Calu3 (cell line): ENCODE data around the gene MTHFD1. TPM values are rescaled to one million over a fixed set of nuclear protein-coding genes. Genes with fewer than 3 reads are reported as not detected.

ENCODE experiments used
- BruUV-seq: library from RNA; stranded (reverse); fragments of 400-500 nt; replicated peaks from 2 replicates; lab custom pipeline; 2021; lab: Mats Ljungman, UMichigan
- CTCF ChIA-PET: fragments of 300-600 bp; sonication (Branson Sonifier 250); formaldehyde crosslinking; loops from one replicate; lab custom pipeline; 2022; ENCODE audit warnings: antibody characterized with exemption; lab: Charles Lee
- DNase-seq: peaks from one replicate; pipeline ENCODE4 v3.0.0; 2022
- H3K27ac Mint-ChIP-seq: one replicate; pipeline ENCODE4 v1.8.0; 2022; ENCODE audit warnings: mixed read lengths; ENCODE audit not compliant: unreplicated experiment
- H3K27me3 Mint-ChIP-seq: one replicate; pipeline ENCODE4 v1.8.0; 2022; ENCODE audit warnings: mixed read lengths; ENCODE audit not compliant: unreplicated experiment
- H3K36me3 Mint-ChIP-seq: one replicate; pipeline ENCODE4 v1.8.0; 2022; ENCODE audit warnings: mild to moderate bottlenecking, moderate library complexity, mixed read lengths; ENCODE audit not compliant: insufficient read depth, unreplicated experiment
- H3K4me1 Mint-ChIP-seq: one replicate; pipeline ENCODE4 v1.8.0; 2022; ENCODE audit warnings: mild to moderate bottlenecking, low read depth, mixed read lengths; ENCODE audit not compliant: unreplicated experiment
- H3K4me3 Mint-ChIP-seq: one replicate; pipeline ENCODE4 v1.8.0; 2022; ENCODE audit warnings: mild to moderate bottlenecking, low read depth, moderate library complexity, mixed read lengths; ENCODE audit not compliant: unreplicated experiment
- H3K9me3 Mint-ChIP-seq: one replicate; pipeline ENCODE4 v1.8.0; 2022; ENCODE audit warnings: low read depth, mixed read lengths; ENCODE audit not compliant: unreplicated experiment
- intact Hi-C: fragments of 100-400 bp; cut with micrococcal nuclease; formaldehyde crosslinking; loops from one replicate; pipeline ENCODE4 v1.10.0; 2022; ENCODE audit not compliant: unreplicated experiment
- total RNA-seq: library from RNA; stranded (reverse); gene quantifications from 2 replicates; pipeline ENCODE4 v1.2.3, GENCODE V29; 2022
- TF ChIP-seq, protein P1 (sequence below): fragments of 200-600 bp; IDR thresholded peaks from one replicate; pipeline ENCODE4 v1.8.0; 2022; ENCODE audit warnings: antibody characterized with exemption; ENCODE audit not compliant: unreplicated experiment

The MTHFD1 gene
- total RNA-seq, 1 experiment from 2014 or later = 164 TPM

DNA sequence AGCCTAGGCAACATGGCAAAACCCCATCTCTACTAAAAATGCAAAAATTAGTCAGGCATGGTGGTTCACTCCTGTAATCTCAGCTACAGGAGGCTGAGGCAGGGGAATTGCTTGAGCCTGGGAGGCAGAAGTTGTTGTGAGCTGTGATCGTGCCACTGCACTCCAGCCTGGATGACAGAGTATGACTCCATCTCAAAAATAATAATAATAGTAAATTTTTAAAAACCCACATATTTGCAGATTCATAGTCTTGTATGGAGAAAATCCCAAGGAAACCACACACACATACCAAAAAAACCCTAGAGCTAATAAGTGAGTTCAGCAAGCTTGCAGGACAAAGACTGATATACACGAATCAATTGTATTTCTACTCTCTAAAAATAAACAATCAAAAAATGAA, 19.0 kb upstream of the MTHFD1 start:
- Mint-ChIP-seq H3K36me3 (no peaks in the 10 kb centered on the region), H3K4me3 (no peak overlapping the region), H3K27me3 (no peaks in the 10 kb centered on the region), H3K27ac (no peak overlapping the region), H3K4me1 (no peaks in the 10 kb centered on the region), H3K9me3 (no peaks in the 10 kb centered on the region)
- DNase-seq = no peak
- intact Hi-C loops = no loop called here
- no TSS peak for BruUV-seq
- TF ChIP-seq, protein P1, sequence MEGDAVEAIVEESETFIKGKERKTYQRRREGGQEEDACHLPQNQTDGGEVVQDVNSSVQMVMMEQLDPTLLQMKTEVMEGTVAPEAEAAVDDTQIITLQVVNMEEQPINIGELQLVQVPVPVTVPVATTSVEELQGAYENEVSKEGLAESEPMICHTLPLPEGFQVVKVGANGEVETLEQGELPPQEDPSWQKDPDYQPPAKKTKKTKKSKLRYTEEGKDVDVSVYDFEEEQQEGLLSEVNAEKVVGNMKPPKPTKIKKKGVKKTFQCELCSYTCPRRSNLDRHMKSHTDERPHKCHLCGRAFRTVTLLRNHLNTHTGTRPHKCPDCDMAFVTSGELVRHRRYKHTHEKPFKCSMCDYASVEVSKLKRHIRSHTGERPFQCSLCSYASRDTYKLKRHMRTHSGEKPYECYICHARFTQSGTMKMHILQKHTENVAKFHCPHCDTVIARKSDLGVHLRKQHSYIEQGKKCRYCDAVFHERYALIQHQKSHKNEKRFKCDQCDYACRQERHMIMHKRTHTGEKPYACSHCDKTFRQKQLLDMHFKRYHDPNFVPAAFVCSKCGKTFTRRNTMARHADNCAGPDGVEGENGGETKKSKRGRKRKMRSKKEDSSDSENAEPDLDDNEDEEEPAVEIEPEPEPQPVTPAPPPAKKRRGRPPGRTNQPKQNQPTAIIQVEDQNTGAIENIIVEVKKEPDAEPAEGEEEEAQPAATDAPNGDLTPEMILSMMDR = no peak
- CTCF ChIA-PET = no interaction called here

DNA sequence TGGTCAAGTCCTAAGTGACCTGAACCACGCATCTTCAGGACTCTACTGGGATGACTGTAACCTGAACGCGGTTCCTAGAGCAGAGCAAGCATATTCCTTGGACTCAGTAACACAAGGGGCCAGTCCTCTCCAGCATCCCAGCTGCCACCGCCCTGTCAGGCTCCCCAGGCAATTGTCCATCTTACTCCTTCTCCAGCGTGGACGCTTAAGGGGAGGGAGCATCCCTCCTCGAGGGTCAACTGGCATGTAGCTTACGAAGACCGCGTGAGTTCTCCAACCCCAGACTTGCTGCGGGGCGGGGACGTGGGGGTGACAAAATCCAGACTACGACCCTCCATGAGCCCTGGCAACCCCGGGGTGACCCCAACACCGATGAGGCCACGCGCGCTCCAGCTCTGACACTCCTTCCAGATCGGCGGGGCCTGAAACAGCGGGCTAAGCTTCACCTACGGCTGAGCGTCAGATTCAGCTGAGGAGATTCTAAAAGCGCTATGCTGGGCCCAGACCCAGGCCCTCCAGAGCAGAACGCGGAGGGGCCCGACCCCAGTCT, 846 bp upstream of the MTHFD1 start:
- Mint-ChIP-seq H3K4me1 (peaks cover 16% of the 10 kb centered on the region), H3K36me3 (peaks cover 39% of the 10 kb centered on the region), H3K27me3 (no peaks in the 10 kb centered on the region), H3K9me3 (no peaks in the 10 kb centered on the region), H3K4me3 (peak overlapping the region; percentile 85), H3K27ac (peak overlapping the region; percentile 77)
- peak; percentile 20 for DNase-seq
- intact Hi-C loops = no loop called here
- BruUV-seq = TSS peak; percentile 83
- TF ChIP-seq, protein P1 = no peak
- CTCF ChIA-PET = interaction anchor here (0.8 to 1.7 kb wide), 5 partner anchors 11 to 92 kb away, joined by 3 to 7 read pairs (median 3); no protein-coding TSS in a partner anchor

DNA sequence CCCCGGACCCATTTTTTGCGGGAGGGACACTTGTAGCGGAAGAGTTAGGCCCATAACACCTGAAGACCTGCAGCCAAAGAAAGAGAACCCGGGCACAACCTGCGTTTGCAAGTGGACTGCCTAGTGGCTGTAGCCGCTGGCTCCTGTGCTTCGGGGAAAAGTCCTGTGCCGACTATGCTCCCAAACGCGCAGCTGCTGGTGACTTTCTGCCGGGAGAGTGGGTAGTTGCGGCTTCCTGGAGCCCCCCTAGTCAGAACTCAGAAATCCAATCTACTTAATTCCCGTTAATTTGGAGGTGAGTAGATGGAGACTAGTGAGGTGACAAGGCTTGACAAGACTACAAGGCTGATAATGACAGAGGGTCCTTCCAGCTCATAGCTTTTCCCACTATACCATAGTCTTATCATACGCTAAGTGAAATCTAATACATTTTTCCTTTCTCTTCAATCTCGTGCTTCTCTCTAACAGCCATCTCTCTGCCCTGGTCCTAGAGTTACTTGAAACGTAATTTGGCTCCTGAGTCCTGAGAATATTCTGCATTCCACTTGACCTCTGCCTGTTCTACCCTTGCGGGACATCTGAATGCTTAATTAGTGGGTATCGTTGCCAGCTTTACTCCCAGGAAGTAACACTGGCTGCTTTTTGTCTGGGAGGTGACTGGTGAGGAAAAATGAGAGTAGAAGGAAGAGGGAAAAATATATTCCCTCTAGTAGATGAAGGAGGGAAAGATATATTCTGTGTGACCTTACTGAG, 556 bp downstream of the MTHFD1 start:
- Mint-ChIP-seq H3K4me3 (peak overlapping the region; percentile 85), H3K9me3 (no peaks in the 10 kb centered on the region), H3K27ac (peak overlapping the region; percentile 77), H3K4me1 (peaks cover 18% of the 10 kb centered on the region), H3K27me3 (no peaks in the 10 kb centered on the region), H3K36me3 (peaks cover 41% of the 10 kb centered on the region)
- peak; percentile 27 for DNase-seq
- intact Hi-C loops = no loop called here
- TF ChIP-seq, protein P1 = no peak
- BruUV-seq = TSS peak; percentile 73
- CTCF ChIA-PET = interaction anchor here (0.6 to 1.7 kb wide), 6 partner anchors 10 to 234 kb away, joined by 3 to 5 read pairs (median 3); no protein-coding TSS in a partner anchor

DNA sequence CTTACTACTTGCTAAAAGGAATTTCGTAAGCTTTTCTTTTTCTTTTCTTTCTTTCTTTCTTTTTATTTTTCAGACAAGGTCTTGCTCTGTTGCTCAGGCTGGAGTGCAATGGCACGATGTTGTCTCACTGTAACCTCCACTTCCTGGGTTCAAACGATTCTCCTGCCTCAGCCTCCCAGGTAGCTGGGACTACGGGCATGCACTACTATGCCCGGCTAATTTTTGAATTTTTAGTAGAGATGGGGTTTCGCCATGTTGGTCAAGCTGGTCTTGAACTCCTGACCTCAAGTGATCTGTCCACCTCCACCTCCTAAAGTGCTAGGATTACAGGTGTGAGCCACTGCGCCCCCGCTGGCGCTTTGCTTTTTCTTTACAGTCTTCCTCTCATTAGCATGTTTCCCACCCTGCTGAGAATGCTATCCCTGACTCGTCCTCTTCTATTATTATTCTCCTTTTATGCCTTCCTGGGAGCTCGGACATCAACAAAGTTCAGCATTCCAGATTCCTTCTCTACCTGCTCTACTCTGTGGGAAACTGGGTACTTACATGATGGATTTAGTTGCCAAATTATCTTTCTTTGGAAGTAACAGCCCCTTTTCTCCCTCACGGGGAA, 3.1 kb downstream of the MTHFD1 start:
- no peaks in the 10 kb centered on the region for H3K9me3 Mint-ChIP-seq
- CTCF ChIA-PET = no interaction called here
- no TSS peak for BruUV-seq
- no peak overlapping the region for H3K27ac Mint-ChIP-seq
- intact Hi-C loops = no loop called here
- H3K36me3 Mint-ChIP-seq = peaks cover 54% of the 10 kb centered on the region
- H3K4me1 Mint-ChIP-seq = peaks cover 18% of the 10 kb centered on the region
- no peak for DNase-seq
- TF ChIP-seq, protein P1 = no peak
- H3K4me3 Mint-ChIP-seq = no peak overlapping the region
- H3K27me3 Mint-ChIP-seq = no peaks in the 10 kb centered on the region
